Measurements from ENCODE around the gene BEND7.
A peak's percentile ranks its signal among the peaks of the same experiment; 100 is the strongest.
"Not testable (repeated sequence)": the region's sequence is repeated elsewhere in the genome, so short reads cannot be mapped to it uniquely, and the experiment has no call there.

BEND7 gene

GRCh38 chr10:13473986-13474385 lies 54.8 kb downstream of the BEND7 start:
- DNase-seq, result no peak

GRCh38 chr10:13472359-13472758 lies 56.5 kb downstream of the BEND7 start:
- no peak for DNase-seq

- DNase-seq, result no peak
These were observed 58.5 kb downstream of the BEND7 start for GRCh38 chr10:13470270-13470669.

- no peak for DNase-seq
These were observed 66.3 kb downstream of the BEND7 start for GRCh38 chr10:13462551-13462950.

GRCh38 chr10:13458687-13459012 lies 70.2 kb downstream of the BEND7 start:
- DNase-seq, result no peak

GRCh38 chr10:13457958-13458686 lies 70.7 kb downstream of the BEND7 start:
- no peak for DNase-seq

- peak; percentile 17 for DNase-seq
These were observed 74.9 kb downstream of the BEND7 start for GRCh38 chr10:13453896-13454295.

- no peak for DNase-seq
These were observed 78.7 kb downstream of the BEND7 start for GRCh38 chr10:13450069-13450468.

- no peak for DNase-seq
These were observed 79.5 kb downstream of the BEND7 start for GRCh38 chr10:13449296-13449695.

- DNase-seq, result no peak
These were observed 80.6 kb downstream of the BEND7 start for GRCh38 chr10:13448216-13448615.

GRCh38 chr10:13445656-13446400 lies 83.0 kb downstream of the BEND7 start:
- no peak for DNase-seq

- DNase-seq, result no peak
These were observed 87.3 kb downstream of the BEND7 start for GRCh38 chr10:13441476-13441875.

GRCh38 chr10:13440185-13441061 lies 88.4 kb downstream of the BEND7 start:
- peak; percentile 63 for DNase-seq

- DNase-seq, result no peak
These were observed 89.3 kb downstream of the BEND7 start for GRCh38 chr10:13439313-13440184.

- DNase-seq, result no peak
These were observed 91.7 kb downstream of the BEND7 start for GRCh38 chr10:13437026-13437555.

GRCh38 chr10:13427943-13428342 lies 100.9 kb downstream of the BEND7 start:
- not testable (repeated sequence) for DNase-seq

GRCh38 chr10:13425397-13425796 lies 103.4 kb downstream of the BEND7 start:
- DNase-seq, result no peak

- no peak for DNase-seq
These were observed 106.0 kb downstream of the BEND7 start for GRCh38 chr10:13422800-13423199.

GRCh38 chr10:13421382-13421917 lies 107.4 kb downstream of the BEND7 start:
- no peak for DNase-seq

GRCh38 chr10:13420532-13421307 lies 108.1 kb downstream of the BEND7 start:
- DNase-seq, result no peak

- DNase-seq, result no peak
These were observed 111.2 kb downstream of the BEND7 start for GRCh38 chr10:13417459-13418126.

Data from CD4-positive, alpha-beta T cell treated with Interleukin-10 for 1 hour (primary cell).